Uterus (tissue), 4 donors: ENCODE results near the gene MBLAC1. TPM values are rescaled to one million over a fixed set of nuclear protein-coding genes. Genes with fewer than 3 reads are reported as not detected.
"Not testable (repeated sequence)": the region's sequence is repeated elsewhere in the genome, so short reads cannot be mapped to it uniquely, and the experiment has no call there.

Experiments used
- DNase-seq, 2 donors: peaks; one replicate each; pipeline ENCODE4 v3.0.0-alpha.2; 2019 to 2020
- H3K27ac ChIP-seq, 2 donors: fragments of 200-600 bp; sonication (generic); 1 replicate in 1 of 2; 2 replicates in 1 of 2; pipeline ENCODE4 v1.5.1; 2016 to 2018
- H3K27me3 ChIP-seq, 2 donors: fragments of 200-600 bp; sonication (generic); one replicate each; pipeline ENCODE4 v1.5.1; 2018 to 2019; ENCODE audit warnings: control low read depth in 1 of 2
- H3K36me3 ChIP-seq, 2 donors: fragments of 200-600 bp; sonication (generic); one replicate each; pipeline ENCODE4 v1.5.1; 2019; ENCODE audit warnings: control low read depth in 1 of 2
- H3K4me1 ChIP-seq, 2 donors: fragments of 200-600 bp; sonication (generic); one replicate each; pipeline ENCODE4 v1.5.1; 2018 to 2019; ENCODE audit warnings: control low read depth in 1 of 2
- H3K4me3 ChIP-seq, 2 donors: fragments of 200-600 bp; sonication (generic); 1 replicate in 1 of 2; 2 replicates in 1 of 2; pipeline ENCODE4 v1.5.1; 2018 to 2019; ENCODE audit warnings: mild to moderate bottlenecking in 1 of 2
- H3K9me3 ChIP-seq, 2 donors: fragments of 200-600 bp; sonication (generic); one replicate each; pipeline ENCODE4 v1.5.1; 2019; ENCODE audit warnings: control low read depth in 1 of 2
- CTCF ChIP-seq, 4 experiments: fragments of 200-600 bp in 2 of 4; fragments of 450-650 bp in 2 of 4; sonication (generic) in 2 of 4; IDR thresholded peaks; one replicate each; pipeline ENCODE4 v1.5.1; 2016 to 2019; ENCODE audit warnings: antibody characterized with exemption in 4 of 4, mild to moderate bottlenecking in 2 of 4, moderate library complexity in 1 of 4
- POLR2A ChIP-seq, 2 donors: fragments of 450-650 bp; IDR thresholded peaks; one replicate each; pipeline ENCODE4 v1.6.1; 2016; ENCODE audit warnings: antibody characterized with exemption in 2 of 2, mild to moderate bottlenecking in 1 of 2, moderate library complexity in 1 of 2
- intact Hi-C: fragments of 100-400 bp; cut with DNase I; formaldehyde crosslinking; loops from one replicate; pipeline ENCODE4 v1.15.1; 2023; ENCODE audit warnings: low total_unique reads
- total RNA-seq, 4 donors: library from RNA; depleted of rRNA in 3 of 4; stranded (reverse); fragments of >200 nt in 3 of 4; gene quantifications; one replicate each; pipeline versions ENCODE4 v1.1.0 to v1.2.4, GENCODE V29; 2014 to 2023
- donor health status: DM: yes; HTN: yes; CAD: no.

Gene MBLAC1
- total RNA-seq, 4 donors from 2014 or later = 1.3 to 12.4 (median 4.6) TPM

DNA sequence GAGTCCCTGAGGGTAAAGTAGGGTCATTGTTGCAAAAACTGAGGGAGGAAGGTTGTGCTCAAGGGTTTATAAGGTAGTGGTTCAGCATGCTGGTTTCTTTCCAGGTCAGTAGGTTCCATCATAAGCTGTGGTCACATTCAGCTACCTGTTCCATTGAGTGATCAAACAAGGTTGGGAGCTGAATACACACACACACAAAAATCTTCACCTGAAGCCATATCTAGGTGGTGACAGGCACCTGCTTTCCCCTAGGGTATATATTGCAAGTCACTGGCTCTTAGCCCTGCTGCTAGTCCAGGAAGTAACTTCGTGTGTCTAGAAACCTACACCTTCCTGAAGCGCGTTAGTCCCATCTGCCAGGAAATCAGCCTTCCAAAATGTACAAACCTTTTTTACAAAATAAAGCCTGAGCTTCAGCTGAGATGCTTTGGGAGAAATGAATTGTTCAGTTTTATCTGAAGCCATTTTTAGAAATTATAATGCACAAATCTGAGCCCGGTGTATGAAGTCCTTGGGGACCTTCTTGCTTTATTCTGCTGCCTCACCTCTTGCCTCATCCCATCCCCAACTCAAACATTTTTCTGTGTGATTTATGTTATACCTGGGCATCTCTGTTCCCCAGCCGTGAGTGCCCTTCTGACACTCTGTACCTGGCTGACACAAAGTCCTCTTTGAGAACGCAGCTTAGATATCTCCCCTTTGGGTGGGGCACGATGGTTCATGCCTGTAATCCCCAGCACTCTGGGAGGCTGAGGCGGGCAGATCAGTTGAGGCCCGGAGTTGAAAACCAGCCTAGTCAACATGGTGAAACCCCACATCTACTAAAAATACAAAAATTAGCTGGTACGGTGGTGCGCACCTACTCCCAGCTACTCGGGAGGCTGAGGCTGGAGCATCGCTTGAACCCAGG, 11.3 kb downstream of the MBLAC1 start:
- Histone ChIP-seq H3K4me3 (no peak overlapping the region), H3K27ac (no peak overlapping the region), H3K4me1 (no peaks in the 10 kb centered on the region), H3K27me3 (no peaks in the 10 kb centered on the region), H3K36me3 (no peaks in the 10 kb centered on the region), H3K9me3 (no peaks in the 10 kb centered on the region)
- TF ChIP-seq CTCF (IDR thresholded peaks at IDR 0.05) (no peak), POLR2A (IDR thresholded peaks at IDR 0.05) (no peak)
- intact Hi-C loops = no loop called here
- no peak for DNase-seq

DNA sequence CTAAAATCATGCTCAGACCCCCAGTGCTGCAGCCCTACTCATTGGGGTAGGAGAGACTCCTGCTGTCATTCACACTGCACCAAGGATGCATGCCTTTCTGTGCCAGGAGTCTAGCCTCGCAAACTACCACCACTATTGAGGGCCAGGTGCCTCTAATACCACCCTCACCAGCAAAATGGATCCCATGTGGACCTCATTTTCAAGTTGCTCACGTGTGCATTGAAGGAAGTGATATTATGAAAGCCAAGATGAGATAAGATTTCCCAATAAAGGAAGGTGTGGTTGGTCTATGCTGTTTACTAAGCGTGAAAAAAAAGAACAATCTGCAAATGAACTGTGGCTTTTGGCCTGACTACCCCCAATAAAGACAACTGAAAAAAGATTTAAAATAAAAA, 14.8 kb downstream of the MBLAC1 start:
- no peaks in the 10 kb centered on the region for H3K4me1 ChIP-seq
- intact Hi-C loops = no loop called here

DNA sequence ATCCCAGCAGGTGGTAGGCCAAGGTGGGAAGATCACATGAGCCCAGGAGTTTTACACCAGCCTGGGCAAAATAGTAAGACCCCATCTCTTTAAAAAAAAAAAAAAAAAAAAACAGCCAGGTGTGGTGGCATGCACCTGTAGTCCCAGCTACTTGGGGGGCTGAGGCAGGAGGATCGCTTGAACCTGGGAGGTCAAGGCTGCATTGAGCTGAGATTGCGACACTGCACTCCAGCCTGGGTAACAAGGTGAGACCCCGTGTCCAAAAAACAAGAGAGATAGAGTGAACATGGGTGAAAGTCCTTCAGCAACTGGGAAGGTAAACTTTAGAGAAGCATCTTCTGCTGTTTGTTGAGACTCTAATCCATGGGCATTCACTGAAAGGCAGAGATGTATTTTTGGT, 15.7 kb downstream of the MBLAC1 start:
- no peaks in the 10 kb centered on the region for H3K27me3 ChIP-seq
- no peak for DNase-seq
- H3K36me3 ChIP-seq = no peaks in the 10 kb centered on the region
- intact Hi-C loops = no loop called here
- H3K27ac ChIP-seq = no peak overlapping the region
- TF ChIP-seq CTCF (IDR thresholded peaks at IDR 0.05) (no peak), POLR2A (IDR thresholded peaks at IDR 0.05) (no peak)
- no peaks in the 10 kb centered on the region for H3K9me3 ChIP-seq
- H3K4me1 ChIP-seq = no peaks in the 10 kb centered on the region
- H3K4me3 ChIP-seq = no peak overlapping the region

More for the DNA sequence above, 14.8 kb downstream of the MBLAC1 start:
- H3K36me3 ChIP-seq = no peaks in the 10 kb centered on the region
- H3K4me3 ChIP-seq = no peak overlapping the region
- H3K27me3 ChIP-seq = no peaks in the 10 kb centered on the region
- TF ChIP-seq CTCF (IDR thresholded peaks at IDR 0.05) (no peak), POLR2A (IDR thresholded peaks at IDR 0.05) (no peak)
- no peaks in the 10 kb centered on the region for H3K9me3 ChIP-seq
- DNase-seq = no peak
- H3K27ac ChIP-seq = no peak overlapping the region

DNA sequence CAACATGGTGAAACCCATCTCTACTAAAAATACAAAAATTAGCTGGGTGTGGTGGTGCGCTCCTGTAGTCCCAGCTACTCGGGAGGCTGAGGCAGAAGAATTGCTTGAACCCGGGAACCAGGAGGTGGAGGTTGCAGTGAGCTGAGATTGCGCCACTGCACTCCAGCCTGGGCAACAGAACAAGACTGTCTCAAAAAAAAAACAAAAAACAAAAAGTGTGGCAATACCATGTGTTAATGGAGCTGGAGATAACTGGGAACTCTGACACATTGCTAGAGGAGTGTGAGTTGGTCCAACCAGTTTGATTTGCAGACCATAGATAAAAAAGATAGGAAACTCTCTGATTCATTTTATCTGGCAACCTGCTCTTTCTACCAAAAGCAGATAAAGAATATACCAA, 19.6 kb downstream of the MBLAC1 start:
- H3K4me3 ChIP-seq, H3K36me3 ChIP-seq, DNase-seq, intact Hi-C loops, H3K27me3 ChIP-seq, H3K9me3 ChIP-seq, H3K27ac ChIP-seq: not testable (repeated sequence)
- H3K4me1 ChIP-seq = peaks cover 0 to 11% of the 10 kb centered on the region in 2 donors

GRCh38 chr7:100147278-100147677, 20.5 kb downstream of the MBLAC1 start:
- H3K4me3 ChIP-seq = no peak overlapping the region
- no peaks in the 10 kb centered on the region for H3K27me3 ChIP-seq
- TF ChIP-seq CTCF (IDR thresholded peaks at IDR 0.05) (no peak), POLR2A (IDR thresholded peaks at IDR 0.05) (no peak)
- DNase-seq = no peak
- no peaks in the 10 kb centered on the region for H3K9me3 ChIP-seq
- H3K4me1 ChIP-seq = peaks cover 0 to 11% of the 10 kb centered on the region in 2 donors
- intact Hi-C loops = no loop called here
- H3K36me3 ChIP-seq = no peaks in the 10 kb centered on the region
- no peak overlapping the region for H3K27ac ChIP-seq
